SHP77 treated with DMSO at 0.1 percent for 48 hours (cell line): ENCODE measurements around the gene IGSF22.

ENCODE experiments used
- DNase-seq: peaks from one replicate; lab custom pipeline; 2025; lab: John Stamatoyannopoulos, UW

The IGSF22 gene

GRCh38 chr11:18726040-18726439 lies at the start of gene IGSF22:
IGSF22 (minus strand) TSS chr11:18726188; CDS start chr11:18724236, 1,952 bp downstream.
- no peak for DNase-seq

- no peak for DNase-seq
These were observed 48.8 kb upstream of the IGSF22 start for GRCh38 chr11:18774801-18775200.

GRCh38 chr11:18773681-18774080 lies 47.7 kb upstream of the IGSF22 start:
- DNase-seq = no peak

- no peak for DNase-seq
These were observed 47.1 kb upstream of the IGSF22 start for GRCh38 chr11:18773104-18773503.

- DNase-seq = no peak
These were observed 46.2 kb upstream of the IGSF22 start for GRCh38 chr11:18772211-18772610.

GRCh38 chr11:18771266-18772035 lies 45.5 kb upstream of the IGSF22 start:
- DNase-seq = no peak

- no peak for DNase-seq
These were observed 44.6 kb upstream of the IGSF22 start for GRCh38 chr11:18770479-18771125.

GRCh38 chr11:18769802-18770456 lies 43.9 kb upstream of the IGSF22 start:
- DNase-seq = no peak

- DNase-seq = no peak
These were observed 43.0 kb upstream of the IGSF22 start for GRCh38 chr11:18768978-18769377.

GRCh38 chr11:18768472-18768901 lies 42.5 kb upstream of the IGSF22 start:
- DNase-seq = no peak

- DNase-seq = no peak
These were observed 40.0 kb upstream of the IGSF22 start for GRCh38 chr11:18766015-18766414.

GRCh38 chr11:18765554-18765953 lies 39.6 kb upstream of the IGSF22 start:
- DNase-seq = no peak

GRCh38 chr11:18761741-18762140 lies 35.8 kb upstream of the IGSF22 start:
- no peak for DNase-seq

- DNase-seq = no peak
These were observed 35.2 kb upstream of the IGSF22 start for GRCh38 chr11:18761144-18761543.

- DNase-seq = no peak
These were observed 31.8 kb upstream of the IGSF22 start for GRCh38 chr11:18757811-18758210.

- DNase-seq = no peak
These were observed 30.9 kb upstream of the IGSF22 start for GRCh38 chr11:18756889-18757288.

GRCh38 chr11:18754308-18754707 lies 28.3 kb upstream of the IGSF22 start:
- no peak for DNase-seq

- DNase-seq = no peak
These were observed 26.5 kb upstream of the IGSF22 start for GRCh38 chr11:18752502-18752901.

- no peak for DNase-seq
These were observed 25.0 kb upstream of the IGSF22 start for GRCh38 chr11:18750944-18751343.

- no peak for DNase-seq
These were observed 23.8 kb upstream of the IGSF22 start for GRCh38 chr11:18749681-18750319.

GRCh38 chr11:18748766-18749365 lies 22.9 kb upstream of the IGSF22 start:
- no peak for DNase-seq

- no peak for DNase-seq
These were observed 19.3 kb upstream of the IGSF22 start for GRCh38 chr11:18745251-18745650.
